IPS DF 6.9 (cell line): ENCODE data around the gene INSC.

ENCODE experiments used
- DNase-seq: peaks from one replicate; pipeline ENCODE4 v3.0.0-alpha.2; 2013; ENCODE audit warnings: low read depth, low spot score
- H3K27ac ChIP-seq: one replicate; pipeline ENCODE4 v1.5.1; 2013; ENCODE audit warnings: low read length, control low read depth
- H3K27me3 ChIP-seq: 2 replicates; pipeline ENCODE4 v1.6.1; 2013; ENCODE audit warnings: mild to moderate bottlenecking, low read length; ENCODE audit not compliant: control insufficient read depth, insufficient read depth
- H3K36me3 ChIP-seq: 2 replicates; pipeline ENCODE4 v1.6.1; 2013; ENCODE audit warnings: low read length; ENCODE audit not compliant: control insufficient read depth, insufficient read depth
- H3K4me1 ChIP-seq: 2 replicates; pipeline ENCODE4 v1.6.1; 2013; ENCODE audit warnings: low read length; ENCODE audit not compliant: control insufficient read depth, insufficient read depth
- H3K4me3 ChIP-seq: 2 replicates; pipeline ENCODE4 v1.5.1; 2013; ENCODE audit warnings: mild to moderate bottlenecking, low read length
- H3K9me3 ChIP-seq: 2 replicates; pipeline ENCODE4 v1.6.1; 2013; ENCODE audit warnings: low read length, inconsistent platforms; ENCODE audit not compliant: control insufficient read depth, insufficient read depth
- WGBS: extraction: QIAGEN DNeasy Blood & Tissue Kit; methylation state at CpG from one replicate; pipeline ENCODE4 v1.1.7; 2013; ENCODE audit warnings: mixed read lengths, missing lambda C conversion rate; ENCODE audit not compliant: insufficient read length, insufficient coverage; 5-methylcytosine and 5-hydroxymethylcytosine counted together

Gene INSC

DNA sequence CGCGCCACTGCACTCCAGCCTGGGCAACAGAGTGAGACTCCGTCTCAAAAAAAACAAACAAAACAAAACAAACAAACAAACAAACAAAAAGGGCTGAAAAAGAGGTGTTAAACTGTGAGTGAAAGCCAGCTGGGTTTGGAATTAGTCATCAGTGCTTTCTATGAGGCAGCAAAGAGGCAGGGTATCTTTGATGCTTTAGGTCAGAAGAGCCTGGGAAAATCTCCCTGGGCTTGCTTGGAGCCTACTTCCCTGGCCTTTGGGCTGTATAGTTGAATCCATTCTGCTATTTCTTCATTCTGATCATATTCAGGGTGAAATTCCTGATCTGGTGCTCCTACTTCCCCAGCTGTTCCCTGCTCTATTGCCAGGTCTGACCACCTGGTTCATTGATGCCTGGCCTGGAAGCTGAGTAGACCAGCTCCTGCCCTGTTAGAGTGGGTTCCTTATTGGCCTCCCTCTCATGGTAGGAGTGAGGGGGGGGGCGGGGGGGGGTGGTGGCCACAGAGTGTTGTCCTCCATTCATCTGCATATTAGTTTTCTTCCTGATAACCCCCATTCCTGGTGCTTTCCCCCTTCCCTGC lies 65.6 kb downstream of the INSC start:
- no peak overlapping the region for H3K4me3 ChIP-seq
- no CpG with 5 or more reads among the region's 4 CpGs for WGBS
- H3K27ac ChIP-seq: no peak overlapping the region
- no peaks in the 10 kb centered on the region; the same call in 1 of the 2 replicates for H3K4me1 ChIP-seq
- no peaks in the 10 kb centered on the region for H3K9me3 ChIP-seq
- no peaks in the 10 kb centered on the region for H3K36me3 ChIP-seq
- no peak for DNase-seq
- H3K27me3 ChIP-seq: no peaks in the 10 kb centered on the region

DNA sequence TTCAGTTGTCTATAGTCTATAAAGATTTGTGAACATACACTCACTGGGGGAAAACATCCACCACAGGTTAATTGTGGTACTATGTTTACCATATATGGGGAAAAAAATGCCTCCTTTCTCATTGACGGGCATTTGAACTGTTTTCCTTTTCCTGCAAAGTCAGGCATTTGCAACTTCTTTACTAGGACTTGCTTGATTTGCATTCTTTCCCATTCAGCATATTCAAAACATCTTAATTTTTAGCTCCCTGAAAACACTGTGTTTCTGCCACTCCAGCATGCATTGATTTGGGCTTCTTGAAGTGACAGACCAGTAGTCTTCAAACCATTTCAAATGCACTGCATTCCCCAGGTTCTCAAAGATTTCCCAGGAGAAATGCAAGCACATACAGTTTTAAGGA lies 67.6 kb downstream of the INSC start:
- Histone ChIP-seq H3K4me3 (no peak overlapping the region), H3K27me3 (no peaks in the 10 kb centered on the region), H3K9me3 (no peaks in the 10 kb centered on the region), H3K4me1 (no peaks in the 10 kb centered on the region; the same call in 1 of the 2 replicates), H3K36me3 (no peaks in the 10 kb centered on the region), H3K27ac (no peak overlapping the region)
- no CpG with 5 or more reads among the region's 1 CpG for WGBS
- no peak for DNase-seq

DNA sequence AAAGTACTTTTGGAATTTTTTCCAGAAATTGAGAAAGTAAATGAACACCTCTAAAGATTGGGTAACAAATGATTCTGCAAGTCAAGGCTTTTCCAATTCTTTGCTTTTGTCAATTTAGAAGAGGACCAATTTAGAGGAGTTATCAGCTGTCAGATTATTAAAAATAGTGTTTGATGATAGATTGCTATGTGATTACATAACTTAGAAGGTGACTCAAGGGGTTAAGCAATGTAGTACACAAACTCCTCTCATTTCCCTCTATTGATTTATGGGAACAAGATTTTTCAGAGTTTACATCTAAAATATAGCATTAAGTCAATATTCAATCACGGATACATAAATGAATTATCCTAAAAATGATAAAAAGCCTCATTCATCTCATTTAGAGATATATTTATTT lies 70.3 kb downstream of the INSC start:
- H3K27ac ChIP-seq: no peak overlapping the region
- no peak overlapping the region for H3K4me3 ChIP-seq
- no peaks in the 10 kb centered on the region for H3K9me3 ChIP-seq
- H3K27me3 ChIP-seq: no peaks in the 10 kb centered on the region
- no peaks in the 10 kb centered on the region for H3K36me3 ChIP-seq
- DNase-seq: no peak
- no CpG with 5 or more reads among the region's 1 CpG for WGBS
- H3K4me1 ChIP-seq: no peaks in the 10 kb centered on the region; the same call in 1 of the 2 replicates

DNA sequence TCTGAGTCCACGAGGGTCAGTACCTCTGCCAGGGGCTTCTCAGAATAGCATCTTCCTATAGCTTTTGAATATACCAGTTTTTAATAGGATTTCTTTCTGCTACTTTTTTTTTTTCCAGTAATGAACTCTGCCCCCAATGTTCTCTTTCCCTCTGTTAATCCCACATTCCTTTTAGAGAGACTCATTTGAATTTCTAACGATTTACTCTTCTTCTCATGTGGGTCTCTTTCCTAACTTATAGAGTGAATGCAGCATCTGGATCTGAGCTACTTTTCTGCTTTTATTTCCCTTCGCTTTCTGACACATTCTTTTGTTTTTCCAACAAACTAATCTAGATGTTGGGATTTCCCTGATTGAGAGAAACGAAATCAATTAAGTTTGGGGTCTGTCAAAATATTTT lies 71.4 kb downstream of the INSC start:
- Histone ChIP-seq H3K36me3 (no peaks in the 10 kb centered on the region), H3K4me3 (no peak overlapping the region), H3K27me3 (no peaks in the 10 kb centered on the region), H3K27ac (no peak overlapping the region), H3K9me3 (no peaks in the 10 kb centered on the region), H3K4me1 (no peaks in the 10 kb centered on the region)
- DNase-seq: no peak
- no CpG with 5 or more reads among the region's 4 CpGs for WGBS

DNA sequence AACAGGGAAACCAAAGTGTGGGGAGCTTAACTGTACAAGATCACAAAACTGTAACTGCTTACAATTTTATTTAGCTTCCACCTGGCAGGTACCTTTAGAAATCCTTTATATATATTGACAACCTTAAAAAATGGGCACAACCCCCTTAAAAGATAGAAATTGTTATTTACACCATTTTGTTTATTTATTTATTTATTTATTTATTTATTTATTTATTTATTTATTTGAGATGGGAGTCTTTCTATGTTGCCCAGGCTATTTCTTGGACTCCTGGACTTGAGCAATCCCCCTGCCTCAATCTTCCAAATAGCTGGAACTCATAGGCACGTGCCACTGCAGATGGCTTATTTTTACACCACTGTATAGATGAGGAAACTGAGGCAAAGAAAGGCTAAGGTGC lies 74.5 kb downstream of the INSC start:
- H3K4me1 ChIP-seq: no peaks in the 10 kb centered on the region
- no peak for DNase-seq
- WGBS: no CpG with 5 or more reads among the region's 1 CpG

DNA sequence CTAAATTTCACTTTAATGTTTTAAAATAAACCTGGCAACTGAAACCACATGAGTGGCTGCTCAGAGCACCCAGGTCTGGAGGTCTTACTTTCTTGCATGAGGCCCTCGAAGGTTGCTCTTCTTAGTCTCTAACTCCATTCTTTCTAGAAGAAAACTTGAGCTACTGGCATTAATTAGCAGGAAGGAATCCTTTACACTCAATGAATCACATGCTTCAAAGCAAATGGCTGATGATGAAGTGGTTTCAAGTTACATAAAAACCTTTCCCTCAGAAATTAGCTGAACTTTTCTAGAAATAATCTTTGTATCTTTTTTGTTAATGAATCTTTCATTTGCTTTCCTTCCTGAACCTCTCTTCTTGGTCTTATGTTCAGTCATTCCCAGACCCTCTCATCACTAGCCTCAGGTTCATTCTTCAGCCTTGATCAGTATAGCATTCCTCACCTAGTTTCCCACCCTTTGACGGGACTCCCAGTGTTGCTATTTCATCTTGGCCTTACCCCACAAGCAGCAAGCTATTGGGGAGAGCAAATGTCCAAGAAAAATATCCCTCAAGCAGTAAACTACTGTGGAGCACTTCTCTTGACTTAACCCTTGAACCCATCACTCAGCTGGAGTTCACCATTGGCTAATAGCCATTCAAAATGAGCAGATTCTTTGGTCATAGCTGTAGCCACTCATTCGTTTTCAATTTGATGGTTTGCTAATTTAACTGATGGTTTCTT lies 75.1 kb downstream of the INSC start:
- no peaks in the 10 kb centered on the region for H3K9me3 ChIP-seq
- H3K27ac ChIP-seq: no peak overlapping the region
- H3K4me1 ChIP-seq: no peaks in the 10 kb centered on the region
- no CpG with 5 or more reads among the region's 3 CpGs for WGBS
- no peak for DNase-seq
- no peaks in the 10 kb centered on the region for H3K36me3 ChIP-seq
- no peaks in the 10 kb centered on the region for H3K27me3 ChIP-seq
- H3K4me3 ChIP-seq: no peak overlapping the region

More for the DNA sequence above, 74.5 kb downstream of the INSC start:
- Histone ChIP-seq H3K36me3 (no peaks in the 10 kb centered on the region), H3K9me3 (no peaks in the 10 kb centered on the region), H3K4me3 (no peak overlapping the region), H3K27ac (no peak overlapping the region), H3K27me3 (no peaks in the 10 kb centered on the region)

DNA sequence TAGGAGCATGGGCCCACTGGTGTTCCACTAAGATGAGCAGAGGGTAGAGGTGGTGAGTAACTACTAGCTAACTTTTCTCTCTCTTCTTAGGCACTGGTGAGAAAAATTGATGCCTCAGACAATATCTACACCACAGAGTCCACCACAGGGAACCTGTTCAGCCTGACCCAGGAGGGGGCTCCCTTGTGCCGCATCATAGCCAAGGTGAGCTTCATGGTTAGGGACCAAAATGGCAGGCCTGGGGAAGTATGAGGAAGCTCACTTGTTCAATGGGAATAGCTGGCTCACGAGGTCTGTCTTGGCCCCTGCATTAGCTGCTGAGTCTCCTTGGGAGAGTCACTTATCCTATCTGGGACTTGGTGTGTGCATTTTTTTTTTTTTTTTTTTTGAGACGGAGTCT lies 75.9 kb downstream of the INSC start:
- no peak overlapping the region for H3K4me3 ChIP-seq
- H3K9me3 ChIP-seq: no peaks in the 10 kb centered on the region
- H3K4me1 ChIP-seq: no peaks in the 10 kb centered on the region
- no peak for DNase-seq
- no peaks in the 10 kb centered on the region for H3K36me3 ChIP-seq
- H3K27me3 ChIP-seq: no peaks in the 10 kb centered on the region
- WGBS: no CpG with 5 or more reads among the region's 3 CpGs
- no peak overlapping the region for H3K27ac ChIP-seq

DNA sequence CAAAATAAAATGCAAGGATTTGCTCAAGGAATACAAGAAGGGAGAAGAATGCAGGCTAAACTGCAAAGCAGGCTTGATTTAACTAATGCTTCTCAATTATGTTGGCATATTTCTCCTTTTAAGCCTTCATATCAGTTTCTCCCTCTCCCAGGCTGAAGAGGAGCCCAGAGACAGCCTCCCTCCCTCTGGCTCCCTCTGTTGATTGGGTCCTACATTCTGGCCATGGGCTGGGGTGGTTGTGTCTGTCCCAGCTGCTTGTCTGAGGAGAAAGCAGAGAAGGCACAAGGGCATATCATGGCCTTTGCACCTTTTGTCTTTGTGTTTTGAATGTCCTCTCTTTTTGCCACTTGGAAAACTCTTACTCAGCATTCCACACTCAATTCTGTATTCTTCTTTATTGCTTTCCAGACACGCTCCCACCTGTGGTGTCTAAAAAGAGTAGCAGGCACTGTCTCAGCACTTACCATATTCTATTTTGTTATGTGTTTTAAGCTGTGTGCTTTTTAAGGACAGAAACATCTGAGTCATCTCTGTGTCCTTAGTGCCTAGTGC lies 77.4 kb downstream of the INSC start:
- no peak for DNase-seq
- Histone ChIP-seq H3K36me3 (no peaks in the 10 kb centered on the region), H3K27ac (no peak overlapping the region), H3K9me3 (no peaks in the 10 kb centered on the region), H3K27me3 (no peaks in the 10 kb centered on the region), H3K4me3 (no peak overlapping the region), H3K4me1 (no peaks in the 10 kb centered on the region)
- no CpG with 5 or more reads among the region's 1 CpG for WGBS

DNA sequence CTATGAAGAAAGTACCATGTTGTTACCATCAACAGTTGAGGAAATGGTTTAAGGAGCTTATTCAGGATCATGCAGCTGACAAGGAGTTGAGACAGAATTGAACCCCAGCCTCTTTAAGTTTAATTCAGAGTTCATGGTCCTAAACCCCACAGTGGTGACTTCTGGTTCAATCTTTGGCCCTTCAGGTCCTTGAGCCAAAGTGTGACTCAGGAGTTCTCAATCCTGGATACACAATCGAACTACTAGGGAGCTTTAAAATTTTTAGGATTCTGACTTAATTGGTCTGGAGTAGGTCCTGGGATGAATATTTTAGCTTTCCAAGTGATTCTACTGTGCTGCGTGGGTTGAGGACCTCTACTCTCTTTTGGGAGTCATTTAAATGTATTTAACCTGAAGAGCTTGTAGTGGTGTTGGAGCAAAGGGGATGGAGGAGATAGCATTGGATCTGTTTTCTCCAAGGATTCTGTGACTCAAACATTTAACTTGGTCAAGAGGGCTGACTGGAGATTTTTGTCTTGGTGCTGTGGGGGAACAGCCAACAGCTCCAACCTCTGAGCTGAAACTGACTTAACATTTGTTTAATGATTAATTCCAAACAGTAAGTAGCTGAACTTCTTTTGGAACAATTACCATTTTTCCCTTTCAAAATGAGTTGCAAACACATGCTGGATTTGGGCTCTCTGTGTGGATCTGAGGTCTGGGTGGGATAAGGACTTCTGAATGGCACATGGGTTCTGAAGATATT lies 80.1 kb downstream of the INSC start:
- Histone ChIP-seq H3K36me3 (no peaks in the 10 kb centered on the region), H3K27ac (no peak overlapping the region), H3K27me3 (no peaks in the 10 kb centered on the region), H3K9me3 (no peaks in the 10 kb centered on the region), H3K4me3 (no peak overlapping the region), H3K4me1 (no peaks in the 10 kb centered on the region)
- WGBS: no CpG with 5 or more reads among the region's 2 CpGs
- DNase-seq: no peak

DNA sequence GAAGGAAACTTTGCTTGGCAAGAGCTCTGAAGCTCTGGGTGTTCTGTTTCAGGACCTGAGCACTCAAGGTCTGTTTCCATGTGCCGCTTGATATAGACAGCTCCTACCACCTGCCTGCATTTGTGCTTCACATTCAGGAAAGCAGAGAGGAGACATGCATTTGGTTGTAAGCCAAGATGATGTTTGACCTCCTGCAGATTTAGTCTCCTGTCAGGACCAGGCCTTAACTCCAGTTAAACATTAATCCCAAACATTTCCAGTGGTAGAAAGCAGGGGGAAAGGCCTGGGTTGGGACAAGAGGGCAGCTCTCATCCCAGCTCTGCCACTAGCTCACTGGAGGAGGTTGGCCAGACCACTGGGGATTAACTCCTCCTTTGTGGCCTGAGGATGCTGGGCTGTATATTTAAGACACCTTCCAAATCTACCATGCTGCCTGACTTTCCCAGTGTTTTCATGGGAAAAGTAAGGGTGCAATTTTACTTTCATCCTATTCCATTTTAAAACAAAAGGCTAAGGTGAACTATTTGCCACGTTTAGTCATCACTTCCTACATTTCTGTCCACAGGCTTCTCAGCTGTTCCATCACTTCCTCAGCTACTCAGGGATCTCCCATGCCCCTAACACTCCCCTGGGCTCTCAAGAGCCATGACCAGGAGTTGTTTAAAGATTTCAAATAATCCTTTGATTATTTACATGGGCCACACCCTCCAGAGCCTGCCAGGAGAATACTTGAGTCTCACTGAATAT lies 80.9 kb downstream of the INSC start:
- DNase-seq: no peak
- no peaks in the 10 kb centered on the region for H3K27me3 ChIP-seq

More for the DNA sequence above, 80.9 kb downstream of the INSC start:
- Histone ChIP-seq H3K36me3 (no peaks in the 10 kb centered on the region), H3K27ac (no peak overlapping the region), H3K9me3 (no peaks in the 10 kb centered on the region), H3K4me3 (no peak overlapping the region), H3K4me1 (no peaks in the 10 kb centered on the region)
- WGBS: no CpG with 5 or more reads among the region's 2 CpGs
